H1 (cell line): ENCODE measurements around the gene SHC3. TPM values are rescaled to one million over a fixed set of nuclear protein-coding genes. Genes with fewer than 3 reads are reported as not detected.

ENCODE experiments used
- CTCF ChIA-PET: fragments of 300-600 bp; sonication (Branson Sonifier 250); formaldehyde crosslinking; loops from one replicate; lab custom pipeline; 2021; ENCODE audit not compliant: partially characterized antibody; lab: Charles Lee
- POLR2A ChIA-PET: fragments of 300-600 bp; sonication (Branson Sonifier 250); formaldehyde crosslinking; loops from one replicate; lab custom pipeline; 2021; ENCODE audit warnings: inconsistent platforms; ENCODE audit not compliant: partially characterized antibody; lab: Charles Lee
- DNase-seq, 2 experiments: peaks; one replicate each; pipeline versions ENCODE4 v3.0.0 to v3.0.0-alpha.2; 2010 to 2022; ENCODE audit warnings: low spot score in 2 of 2, low read depth in 1 of 2, mixed read lengths in 1 of 2
- FAIRE-seq: peaks from 2 replicates; lab custom pipeline; 2011; peaks lifted over from hg19 to GRCh38; lab: Jason Lieb, UNC
- H2AFZ ChIP-seq: 2 replicates; pipeline ENCODE4 v1.8.1; 2012; ENCODE audit warnings: low read length, inconsistent platforms
- H2AK5ac ChIP-seq: 2 replicates; pipeline ENCODE4 v1.6.1; 2013; ENCODE audit warnings: low read depth, low read length
- H2BK120ac ChIP-seq: replicated peaks from 2 replicates; pipeline ENCODE3; 2013; ENCODE audit warnings: low read depth, low read length, inconsistent platforms
- H2BK12ac ChIP-seq: 2 replicates; pipeline ENCODE4 v1.6.1; 2013; ENCODE audit warnings: low read depth, low read length
- H2BK15ac ChIP-seq: 2 replicates; pipeline ENCODE4 v1.6.1; 2013; ENCODE audit warnings: low read length
- H2BK20ac ChIP-seq: 2 replicates; pipeline ENCODE4 v1.6.1; 2013; ENCODE audit warnings: low read length
- H2BK5ac ChIP-seq: 2 replicates; pipeline ENCODE4 v1.6.1; 2013; ENCODE audit warnings: low read depth, low read length
- H3K14ac ChIP-seq: 2 replicates; pipeline ENCODE4 v1.6.1; 2013; ENCODE audit warnings: inconsistent platforms; ENCODE audit not compliant: insufficient read length
- H3K18ac ChIP-seq: 2 replicates; pipeline ENCODE4 v1.6.1; 2013; ENCODE audit warnings: low read length; ENCODE audit errors: extremely low read depth
- H3K23ac ChIP-seq: 2 replicates; pipeline ENCODE4 v1.6.1; 2013; ENCODE audit warnings: inconsistent platforms; ENCODE audit not compliant: insufficient read length
- H3K23me2 ChIP-seq: 2 replicates; pipeline ENCODE4 v1.6.1; 2013; ENCODE audit warnings: low read depth, low read length
- H3K27ac ChIP-seq: 2 replicates; pipeline ENCODE4 v1.6.1; 2011; ENCODE audit warnings: low read depth, low read length, inconsistent platforms
- H3K27me3 ChIP-seq, 4 experiments: replicated peaks in 1 of 4; 1 replicate in 1 of 4; 2 replicates in 3 of 4; pipeline versions ENCODE4 v1.6.1 to v1.8.1; 2011 to 2013; ENCODE audit warnings: low read length in 3 of 4, mild to moderate bottlenecking in 3 of 4, inconsistent platforms in 2 of 4, mixed read lengths in 2 of 4, moderate library complexity in 1 of 4; ENCODE audit not compliant: control insufficient read depth in 3 of 4, insufficient read depth in 3 of 4; ENCODE audit errors: extremely low read depth in 1 of 4
- H3K36me3 ChIP-seq, 4 experiments: 2 replicates each; pipeline versions ENCODE4 v1.6.1 to v1.8.1; 2011 to 2013; ENCODE audit warnings: mild to moderate bottlenecking in 4 of 4, low read length in 3 of 4, moderate library complexity in 2 of 4, control low read depth in 1 of 4, inconsistent platforms in 1 of 4; ENCODE audit not compliant: insufficient read depth in 4 of 4, control insufficient read depth in 2 of 4
- H3K4ac ChIP-seq: replicated peaks from 2 replicates; pipeline ENCODE3; 2013; ENCODE audit warnings: low read length, low read depth, mixed read lengths, inconsistent platforms; ENCODE audit not compliant: insufficient read length
- H3K4me1 ChIP-seq, 4 experiments: replicated peaks in 1 of 4; 1 replicate in 1 of 4; 2 replicates in 3 of 4; pipeline versions ENCODE4 v1.6.1 to v1.8.1; 2011 to 2013; ENCODE audit warnings: low read length in 3 of 4, inconsistent platforms in 2 of 4, mixed read lengths in 1 of 4; ENCODE audit not compliant: insufficient read depth in 4 of 4, control insufficient read depth in 3 of 4
- H3K4me2 ChIP-seq, 2 experiments: 2 replicates each; pipeline versions ENCODE4 v1.6.1 to v1.8.1; 2011 to 2013; ENCODE audit warnings: low read depth in 2 of 2, low read length in 2 of 2, control low read depth in 1 of 2, inconsistent platforms in 1 of 2, mild to moderate bottlenecking in 1 of 2; ENCODE audit not compliant: insufficient read depth in 1 of 2
- H3K4me3 ChIP-seq, 4 experiments: fragments of 200-600, 300-600 bp in 1 of 4; sonication (generic), shearing (Covaris generic), sonication (Bioruptor Twin) in 1 of 4; 2 replicates each; pipeline versions ENCODE4 v1.5.1 to v1.8.1; 2011 to 2016; ENCODE audit warnings: low read length in 4 of 4, low read depth in 3 of 4, control low read depth in 2 of 4, inconsistent platforms in 2 of 4, mild to moderate bottlenecking in 2 of 4, mixed read lengths in 1 of 4, moderate library complexity in 1 of 4; ENCODE audit not compliant: insufficient read depth in 2 of 4; ENCODE audit errors: extremely low read depth in 1 of 4
- H3K56ac ChIP-seq: replicated peaks from 2 replicates; pipeline ENCODE3; 2013; ENCODE audit warnings: low read depth, mild to moderate bottlenecking, mixed read lengths, low read length, inconsistent platforms; ENCODE audit not compliant: insufficient read length
- H3K79me1 ChIP-seq: 2 replicates; pipeline ENCODE4 v1.6.1; 2013; ENCODE audit warnings: low read depth, low read length, control low read depth
- H3K79me2 ChIP-seq, 2 experiments: 2 replicates each; pipeline versions ENCODE4 v1.6.1 to v1.8.1; 2012 to 2013; ENCODE audit warnings: low read length in 2 of 2, mild to moderate bottlenecking in 2 of 2, inconsistent platforms in 1 of 2; ENCODE audit not compliant: insufficient read depth in 2 of 2, control insufficient read depth in 1 of 2
- H3K9ac ChIP-seq, 4 experiments: replicated peaks in 1 of 4; 1 replicate in 1 of 4; 2 replicates in 3 of 4; pipeline versions ENCODE4 v1.6.1 to v1.8.1; 2011 to 2013; ENCODE audit warnings: low read depth in 3 of 4, low read length in 3 of 4, control low read depth in 2 of 4, mild to moderate bottlenecking in 2 of 4, moderate library complexity in 2 of 4, inconsistent platforms in 1 of 4; ENCODE audit errors: extremely low read depth in 1 of 4
- H3K9me3 ChIP-seq, 2 experiments: 2 replicates each; pipeline versions ENCODE4 v1.6.1 to v1.8.1; 2012 to 2013; ENCODE audit warnings: mild to moderate bottlenecking in 2 of 2, moderate library complexity in 2 of 2, control low read depth in 1 of 2, inconsistent platforms in 1 of 2, low read depth in 1 of 2, low read length in 1 of 2, mixed read lengths in 1 of 2; ENCODE audit not compliant: insufficient read depth in 2 of 2
- H4K20me1 ChIP-seq, 2 experiments: replicated peaks in 1 of 2; 2 replicates each; pipeline versions ENCODE3 to v1.8.1; 2011 to 2013; ENCODE audit warnings: inconsistent platforms in 2 of 2, low read length in 2 of 2, mild to moderate bottlenecking in 1 of 2; ENCODE audit not compliant: insufficient read depth in 2 of 2, control insufficient read depth in 1 of 2
- H4K5ac ChIP-seq: 2 replicates; pipeline ENCODE4 v1.6.1; 2013; ENCODE audit warnings: low read length, low read depth, mixed read lengths, inconsistent platforms; ENCODE audit not compliant: insufficient read length
- H4K8ac ChIP-seq: 2 replicates; pipeline ENCODE4 v1.8.0; 2013; ENCODE audit warnings: mild to moderate bottlenecking, moderate library complexity, low read length, inconsistent platforms; ENCODE audit not compliant: insufficient read depth; ENCODE audit errors: extremely low read depth
- H4K91ac ChIP-seq: replicated peaks from 2 replicates; pipeline ENCODE3; 2013; ENCODE audit warnings: low read length, mixed read lengths, inconsistent platforms; ENCODE audit not compliant: insufficient read length
- ASH2L ChIP-seq: fragments of 200-600, 300-600 bp; sonication (generic); IDR thresholded peaks from one replicate; pipeline ENCODE4 v1.7.1; 2017; ENCODE audit warnings: low read length
- HDAC2 ChIP-seq, 2 experiments: fragments of 300-600 bp in 1 of 2; sonication (generic) in 1 of 2; IDR thresholded peaks; 2 replicates each; pipeline ENCODE4 v1.6.1; 2011 to 2012; ENCODE audit warnings: low read depth in 2 of 2, low read length in 2 of 2, mild to moderate bottlenecking in 2 of 2, moderate library complexity in 2 of 2, borderline replicate concordance in 1 of 2, inconsistent platforms in 1 of 2
- NANOG ChIP-seq: IDR thresholded peaks from 2 replicates; pipeline ENCODE4 v1.6.1; 2011; ENCODE audit warnings: low read length, low read depth, mild to moderate bottlenecking, inconsistent platforms; ENCODE audit not compliant: insufficient read depth, poor library complexity, severe bottlenecking
- NRF1 ChIP-seq: IDR thresholded peaks from 2 replicates; pipeline ENCODE4 v1.6.1; 2011; ENCODE audit warnings: mild to moderate bottlenecking, low read depth, low read length, improper control_type of control experiment
- PHF8 ChIP-seq: fragments of 200-600 bp; sonication (generic); conservative IDR thresholded peaks from 2 replicates; pipeline ENCODE4 v1.7.1; 2012; ENCODE audit warnings: low read depth, mild to moderate bottlenecking, inconsistent platforms, low read length, moderate library complexity
- RFX5 ChIP-seq: IDR thresholded peaks from 2 replicates; pipeline ENCODE4 v1.6.1; 2011; ENCODE audit warnings: low read depth, low read length, improper control_type of control experiment, borderline replicate concordance
- RXRA ChIP-seq: IDR thresholded peaks from 2 replicates; pipeline ENCODE4 v1.6.1; 2011; ENCODE audit warnings: low read depth, mild to moderate bottlenecking, low read length, moderate library complexity; ENCODE audit not compliant: insufficient read depth
- SIRT6 ChIP-seq: IDR thresholded peaks from one replicate; pipeline ENCODE4 v1.7.1; 2012; ENCODE audit warnings: low read length, inconsistent platforms
- SIX5 ChIP-seq: IDR thresholded peaks from 2 replicates; pipeline ENCODE4 v1.6.1; 2011; ENCODE audit warnings: mild to moderate bottlenecking, low read depth, low read length
- SP1 ChIP-seq: IDR thresholded peaks from 2 replicates; pipeline ENCODE4 v1.6.1; 2011; ENCODE audit warnings: low read depth, low read length
- SP4 ChIP-seq: IDR thresholded peaks from 2 replicates; pipeline ENCODE4 v1.6.1; 2012; ENCODE audit warnings: low read length, inconsistent platforms
- WGBS, 2 experiments: shearing (Covaris generic) in 1 of 2; methylation state at CpG; one replicate each; pipeline versions ENCODE4 v1.1.6 to v1.1.7; 2013 to 2015; ENCODE audit warnings: low lambda C conversion rate in 2 of 2, mixed read lengths in 2 of 2, inconsistent platforms in 1 of 2, low coverage in 1 of 2, missing lambda C conversion rate in 1 of 2; ENCODE audit not compliant: insufficient replicate concordance in 2 of 2, insufficient coverage in 1 of 2, insufficient read length in 1 of 2; ENCODE audit errors: extremely low coverage in 1 of 2, missing lambda C conversion rate in 1 of 2; 5-methylcytosine and 5-hydroxymethylcytosine counted together
- polyA plus RNA-seq, 7 experiments: library from polyadenylated mRNA; depleted of rRNA in 3 of 7; stranded (reverse) in 5 of 7; unstranded in 2 of 7; fragments of >200 nt in 5 of 7; fragments of 200-250 nt in 2 of 7; gene quantifications; 1 replicate in 5 of 7; 2 replicates in 1 of 7; 4 replicates in 1 of 7; pipeline versions ENCODE4 v1.2.1 to v1.2.3, GENCODE V29; 2011 to 2013; ENCODE audit warnings: missing spikeins in 2 of 7, mixed read lengths in 2 of 7
- total RNA-seq: library from RNA; stranded (reverse); fragmentation: NEBNext Ultra II Directional; extraction: Animal tissue kit (Norgen Biotek cat#: 25700); gene quantifications from 2 replicates; pipeline ENCODE4 v1.2.1, GENCODE V29; 2021
- TF ChIP-seq, protein P1 (sequence below): IDR thresholded peaks from 2 replicates; pipeline ENCODE4 v1.6.1; 2012; ENCODE audit warnings: inconsistent platforms

The SHC3 gene
- total and polyA plus RNA-seq, 2 of the 8 experiments (the other 6 are each of a cell fraction or from before 2014, with no cell fraction given), result 1.4 to 7.1 TPM

DNA sequence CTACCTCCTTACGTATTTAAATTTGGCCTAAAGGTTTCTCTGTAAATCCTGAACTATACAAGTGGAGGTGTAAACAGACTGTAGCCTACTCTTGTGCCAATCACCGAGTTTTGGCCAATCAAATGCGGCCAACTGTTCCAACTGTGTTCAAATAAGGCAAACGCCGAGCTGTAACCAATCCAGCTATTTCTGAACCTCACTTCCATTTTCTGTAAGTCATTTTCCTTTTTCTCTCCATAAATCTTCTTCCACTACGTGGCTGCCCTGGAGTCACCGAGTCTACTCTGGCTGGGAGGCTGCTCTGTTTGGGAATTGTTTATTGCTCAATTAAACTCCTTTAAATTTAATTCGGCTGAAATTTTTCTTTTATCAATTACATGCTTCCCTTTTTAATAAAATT is 129.0 kb downstream of the SHC3 start:
- no peak overlapping the region for H3K18ac ChIP-seq
- no peak overlapping the region for H2AK5ac ChIP-seq
- H3K9ac ChIP-seq, result no peak overlapping the region
- H4K5ac ChIP-seq, result no peak overlapping the region
- no peak overlapping the region for H3K27ac ChIP-seq
- no peak for DNase-seq
- no peak overlapping the region for H3K4me2 ChIP-seq
- H3K4me1 ChIP-seq, result no peaks in the 10 kb centered on the region
- H3K14ac ChIP-seq, result no peak overlapping the region
- no peaks in the 10 kb centered on the region for H3K9me3 ChIP-seq
- no peaks in the 10 kb centered on the region for H3K79me2 ChIP-seq
- no peak overlapping the region for H2AFZ ChIP-seq
- H3K23ac ChIP-seq, result no peak overlapping the region
- no peak overlapping the region for H2BK15ac ChIP-seq
- no peaks in the 10 kb centered on the region for H4K20me1 ChIP-seq
- TF ChIP-seq NANOG, result no peak
- TF ChIP-seq RXRA, result no peak
- no peak for TF ChIP-seq RFX5
- TF ChIP-seq SIRT6, result no peak
- no peak for TF ChIP-seq HDAC2 (IDR thresholded peaks at IDR 0.05; ENCODE audit: borderline replicate concordance in 1 of 2, low read depth in 2 of 2, low read length in 2 of 2)
- no peak for TF ChIP-seq SP4
- TF ChIP-seq SP1, result no peak
- TF ChIP-seq NRF1, result no peak
- no peak for TF ChIP-seq PHF8
- TF ChIP-seq, protein P1, sequence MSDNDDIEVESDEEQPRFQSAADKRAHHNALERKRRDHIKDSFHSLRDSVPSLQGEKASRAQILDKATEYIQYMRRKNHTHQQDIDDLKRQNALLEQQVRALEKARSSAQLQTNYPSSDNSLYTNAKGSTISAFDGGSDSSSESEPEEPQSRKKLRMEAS, result no peak
- TF ChIP-seq SIX5, result no peak
- TF ChIP-seq ASH2L, result no peak
- CTCF ChIA-PET, result interaction anchor here (1.0 to 1.6 kb wide), 3 partner anchors 17 to 217 kb away, joined by 3 to 6 read pairs (median 3); no protein-coding TSS in a partner anchor
- no peaks in the 10 kb centered on the region for H3K27me3 ChIP-seq
- H4K8ac ChIP-seq, result no peak overlapping the region
- no peaks in the 10 kb centered on the region for H3K79me1 ChIP-seq
- no peak for FAIRE-seq
- WGBS, 2 experiments, result 92% methylated on average over 8 of the region's 8 CpGs; no CpG with 5 or more reads in 1 of the 2 experiments
- POLR2A ChIA-PET, result no interaction called here
- H4K91ac ChIP-seq, result no peak overlapping the region
- no peak overlapping the region for H2BK20ac ChIP-seq
- H2BK120ac ChIP-seq, result no peak overlapping the region
- no peaks in the 10 kb centered on the region for H3K36me3 ChIP-seq
- H3K4ac ChIP-seq, result no peak overlapping the region
- no peaks in the 10 kb centered on the region for H3K23me2 ChIP-seq
- no peak overlapping the region for H2BK12ac ChIP-seq
- H3K56ac ChIP-seq, result no peak overlapping the region
- no peak overlapping the region for H3K4me3 ChIP-seq
- no peak overlapping the region for H2BK5ac ChIP-seq
